ENCODE data around the gene GRID1.

DNA sequence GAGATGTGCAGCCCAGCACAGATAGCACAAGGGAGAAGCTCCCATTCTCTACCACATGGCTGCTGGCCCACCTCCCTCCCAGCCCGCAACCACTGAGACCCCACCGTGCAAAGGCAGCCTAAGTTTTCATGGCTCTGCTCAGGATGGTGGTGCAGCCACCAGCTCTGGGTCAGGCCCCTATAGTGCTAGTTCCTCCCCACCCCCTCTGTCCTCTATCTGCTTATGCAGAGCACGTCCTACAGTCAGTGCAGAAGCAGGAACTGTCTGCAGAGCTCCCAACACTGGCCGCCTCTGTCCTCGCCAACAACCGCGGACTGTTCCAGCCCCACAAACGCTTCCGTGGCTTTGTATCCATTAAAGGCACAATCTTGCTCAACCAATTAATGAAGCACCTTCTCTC lies 278.9 kb downstream of the GRID1 start:
- TF ChIP-seq, protein P1, sequence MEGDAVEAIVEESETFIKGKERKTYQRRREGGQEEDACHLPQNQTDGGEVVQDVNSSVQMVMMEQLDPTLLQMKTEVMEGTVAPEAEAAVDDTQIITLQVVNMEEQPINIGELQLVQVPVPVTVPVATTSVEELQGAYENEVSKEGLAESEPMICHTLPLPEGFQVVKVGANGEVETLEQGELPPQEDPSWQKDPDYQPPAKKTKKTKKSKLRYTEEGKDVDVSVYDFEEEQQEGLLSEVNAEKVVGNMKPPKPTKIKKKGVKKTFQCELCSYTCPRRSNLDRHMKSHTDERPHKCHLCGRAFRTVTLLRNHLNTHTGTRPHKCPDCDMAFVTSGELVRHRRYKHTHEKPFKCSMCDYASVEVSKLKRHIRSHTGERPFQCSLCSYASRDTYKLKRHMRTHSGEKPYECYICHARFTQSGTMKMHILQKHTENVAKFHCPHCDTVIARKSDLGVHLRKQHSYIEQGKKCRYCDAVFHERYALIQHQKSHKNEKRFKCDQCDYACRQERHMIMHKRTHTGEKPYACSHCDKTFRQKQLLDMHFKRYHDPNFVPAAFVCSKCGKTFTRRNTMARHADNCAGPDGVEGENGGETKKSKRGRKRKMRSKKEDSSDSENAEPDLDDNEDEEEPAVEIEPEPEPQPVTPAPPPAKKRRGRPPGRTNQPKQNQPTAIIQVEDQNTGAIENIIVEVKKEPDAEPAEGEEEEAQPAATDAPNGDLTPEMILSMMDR (IDR thresholded peaks at IDR 0.05): no peak
- TF ChIP-seq POLR2AphosphoS5 (IDR thresholded peaks at IDR 0.05; ENCODE audit: insufficient read depth in 1 of 2, low read depth in 1 of 2) (no peak), POLR2A (IDR thresholded peaks at IDR 0.05) (no peak)
